GM15510 (cell line): ENCODE measurements around the gene CHSY1.

Experiments used
- POLR2A ChIP-seq: IDR thresholded peaks from 3 replicates; pipeline ENCODE4 v1.6.1; 2011; ENCODE audit warnings: borderline replicate concordance; ENCODE audit not compliant: insufficient read length; ENCODE audit errors: extremely low read depth

The CHSY1 gene

DNA sequence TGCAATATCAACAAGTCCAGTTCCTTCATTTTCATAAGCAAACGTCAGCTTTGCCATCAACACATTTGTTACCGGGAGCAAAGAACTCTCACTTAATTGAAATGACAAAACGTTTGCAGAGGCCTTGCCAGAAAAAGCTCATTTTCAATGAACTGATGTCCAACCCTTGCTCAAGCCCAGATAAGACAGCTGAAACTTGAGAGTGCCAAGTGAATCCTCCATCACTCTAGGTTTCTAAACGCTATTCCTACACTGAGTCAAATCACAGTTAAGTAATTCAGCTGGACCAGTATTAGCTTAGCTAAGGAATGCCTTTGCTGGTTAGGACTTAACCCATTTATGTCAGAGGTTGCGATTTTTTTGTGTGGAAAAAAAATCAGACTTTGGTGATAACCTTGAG lies 11.5 kb downstream of the CHSY1 start:
- no peak for TF ChIP-seq POLR2A

DNA sequence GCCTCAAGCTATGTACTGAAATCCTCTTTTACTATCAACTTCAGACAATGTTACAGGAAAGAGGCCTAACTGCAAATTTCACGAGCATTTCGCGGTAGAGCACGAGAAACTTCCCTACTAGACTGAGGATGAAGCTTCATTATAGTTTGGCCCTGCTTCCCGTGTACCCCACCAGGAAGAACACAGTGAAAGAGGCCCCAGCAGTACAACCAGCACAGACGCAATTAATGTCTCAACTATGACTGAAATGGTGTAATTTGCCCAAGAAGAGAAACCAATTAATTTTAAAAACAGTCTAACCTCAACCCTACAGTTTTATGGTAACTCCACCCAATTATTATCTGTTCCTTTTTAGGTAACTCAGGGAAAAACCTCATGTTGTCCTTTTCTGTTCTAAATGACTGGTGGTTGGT lies 12.1 kb downstream of the CHSY1 start:
- TF ChIP-seq POLR2A, result no peak

GRCh38 chr15:101237251-101237650 lies 14.6 kb downstream of the CHSY1 start:
- TF ChIP-seq POLR2A, result no peak

DNA sequence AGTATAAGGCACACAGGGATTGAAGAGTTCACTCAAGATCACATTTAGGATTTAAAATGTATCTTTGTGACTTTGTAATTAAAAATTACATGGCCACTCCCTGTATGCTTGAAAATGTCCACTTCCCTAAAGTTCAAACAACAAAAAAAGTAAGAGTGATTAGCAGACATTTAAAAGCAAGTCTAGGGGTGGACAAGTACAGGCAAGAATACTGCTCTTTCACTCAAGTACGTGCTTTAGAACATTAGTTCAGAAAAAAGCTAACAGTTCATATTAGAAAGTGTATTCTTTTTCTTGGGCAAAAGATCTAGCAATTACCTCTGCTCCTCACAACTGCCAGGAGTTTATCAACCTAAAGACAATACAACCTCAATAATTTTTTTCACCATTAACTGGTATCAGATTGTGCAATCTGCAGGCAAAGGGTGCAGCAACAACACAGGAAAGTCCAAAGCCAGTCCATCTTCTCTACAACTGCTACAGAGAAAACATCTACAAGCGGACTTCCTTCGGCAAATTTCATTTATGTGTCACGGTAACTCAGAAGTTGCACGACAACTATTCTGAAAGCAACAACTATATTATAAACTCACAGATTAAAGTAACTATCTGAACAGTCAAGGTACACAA lies 18.1 kb downstream of the CHSY1 start:
- TF ChIP-seq POLR2A, result no peak

- TF ChIP-seq POLR2A, result no peak
These were observed 19.2 kb downstream of the CHSY1 start for GRCh38 chr15:101232677-101233076.

DNA sequence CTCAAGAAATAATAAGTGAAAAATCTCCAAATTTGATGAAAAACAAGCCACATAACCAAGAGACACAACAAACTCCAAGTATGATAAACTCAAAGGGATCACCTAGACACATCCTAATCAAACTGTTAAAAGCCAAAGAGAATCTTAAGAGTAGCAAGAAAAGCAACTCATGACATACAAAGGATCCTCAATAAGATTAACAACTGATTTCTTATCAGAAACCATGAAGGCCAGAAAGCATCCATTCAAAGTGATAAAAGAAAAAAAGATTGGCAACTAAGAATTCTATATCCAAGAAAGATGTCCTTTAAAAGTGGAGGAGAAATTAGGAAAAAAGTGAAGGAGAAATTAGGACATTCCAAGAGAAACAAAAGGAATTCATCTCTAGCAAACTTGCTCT lies 23.5 kb downstream of the CHSY1 start:
- no peak for TF ChIP-seq POLR2A

DNA sequence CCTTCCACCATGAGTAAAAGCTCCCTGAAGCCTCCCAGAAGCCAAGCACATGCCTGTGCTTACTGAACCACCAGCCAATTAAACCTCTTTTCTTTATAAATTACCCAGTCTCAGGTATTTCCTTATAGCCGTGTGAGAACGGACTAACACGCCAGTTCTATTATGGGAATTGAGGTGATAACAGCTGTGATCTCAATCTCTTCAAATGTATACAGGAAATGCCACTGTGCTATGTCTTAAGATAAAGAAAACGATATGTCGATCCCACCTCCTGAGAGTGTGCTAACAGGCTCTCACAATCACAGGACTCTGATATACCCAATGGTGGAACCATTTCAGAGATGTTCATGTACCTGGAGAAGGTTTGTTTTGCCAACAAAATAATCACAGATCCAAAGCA lies 26.2 kb downstream of the CHSY1 start:
- no peak for TF ChIP-seq POLR2A

DNA sequence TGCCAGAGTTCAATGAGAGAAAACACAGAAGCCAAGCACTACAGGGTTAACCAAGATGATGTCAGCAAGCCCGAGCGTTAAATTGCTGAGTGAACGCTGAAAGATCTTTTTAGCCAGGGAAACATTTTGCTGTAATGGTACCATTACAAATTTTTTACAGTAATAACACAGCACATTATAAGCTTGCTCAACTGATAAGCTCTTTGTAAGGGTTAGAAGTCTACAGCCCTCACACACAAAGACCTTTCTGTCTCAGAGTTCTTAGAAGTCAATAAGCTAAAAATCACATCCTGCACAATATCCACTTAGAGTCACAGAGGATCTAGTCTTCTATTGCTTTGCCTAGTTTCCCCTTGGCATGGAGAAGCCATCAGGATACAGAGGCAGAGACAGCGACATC lies 29.9 kb downstream of the CHSY1 start:
- TF ChIP-seq POLR2A, result no peak

DNA sequence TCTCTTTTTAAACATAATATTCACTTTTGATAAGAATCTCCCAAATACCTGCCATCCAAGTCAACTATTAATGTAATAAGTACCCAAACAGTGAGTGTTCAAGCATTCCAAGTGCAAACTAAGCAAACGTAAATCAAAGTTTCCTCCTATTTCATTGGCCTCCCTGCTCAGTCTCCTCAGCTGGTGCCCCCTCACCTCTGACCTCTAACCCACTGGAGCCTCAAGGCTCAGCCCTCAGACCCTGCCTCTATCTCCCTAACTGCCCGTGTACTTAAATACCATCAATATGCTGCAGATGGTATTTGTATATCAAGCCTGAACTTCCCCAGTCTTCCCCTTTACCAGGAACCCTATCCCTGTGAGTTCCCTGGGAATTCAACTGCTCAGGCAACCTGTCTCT lies 31.8 kb downstream of the CHSY1 start:
- TF ChIP-seq POLR2A, result no peak

DNA sequence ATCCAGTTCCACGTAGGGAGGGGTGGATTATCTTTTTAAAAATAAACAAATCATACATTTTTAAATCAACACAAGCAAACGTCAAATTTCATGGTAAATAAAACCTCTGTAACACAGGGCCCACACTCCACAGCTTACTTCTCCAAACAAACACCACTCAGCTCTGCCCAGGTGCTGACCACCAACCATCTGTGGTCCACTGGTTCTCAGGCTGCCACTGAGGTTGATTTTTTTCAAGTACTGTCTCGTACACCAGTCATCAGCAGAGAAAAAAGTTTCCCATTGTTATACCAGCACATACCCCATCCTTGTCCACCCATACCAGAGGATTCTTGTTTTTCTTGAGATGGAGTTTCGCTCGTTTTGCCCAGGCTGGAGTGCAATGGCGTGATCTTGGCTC lies 32.4 kb downstream of the CHSY1 start:
- no peak for TF ChIP-seq POLR2A

- no peak for TF ChIP-seq POLR2A
These were observed 34.4 kb downstream of the CHSY1 start for GRCh38 chr15:101217446-101217845.

- no peak for TF ChIP-seq POLR2A
These were observed 35.7 kb downstream of the CHSY1 start for GRCh38 chr15:101216100-101216499.

GRCh38 chr15:101215681-101216080 lies 36.2 kb downstream of the CHSY1 start:
- TF ChIP-seq POLR2A, result no peak

DNA sequence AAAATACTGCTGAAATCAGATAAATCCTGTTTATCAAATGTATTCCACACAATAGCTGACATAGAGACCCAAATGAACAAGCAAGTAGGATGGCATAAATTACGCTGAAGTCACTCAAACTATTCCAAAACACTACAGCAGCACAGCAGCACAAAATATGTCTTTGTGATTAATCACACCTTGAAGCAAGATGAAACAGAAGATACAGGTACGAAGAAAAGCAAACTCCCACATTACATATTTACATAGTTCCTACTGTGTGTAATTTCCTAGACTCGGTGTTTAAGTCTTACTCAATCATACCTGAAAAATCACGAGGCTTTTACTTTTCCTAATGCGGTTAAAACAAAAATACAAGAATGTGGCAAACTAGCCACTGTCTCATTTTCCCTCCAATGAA lies 38.3 kb downstream of the CHSY1 start:
- TF ChIP-seq POLR2A, result no peak

- no peak for TF ChIP-seq POLR2A
These were observed 38.7 kb downstream of the CHSY1 start for GRCh38 chr15:101213147-101213546.

DNA sequence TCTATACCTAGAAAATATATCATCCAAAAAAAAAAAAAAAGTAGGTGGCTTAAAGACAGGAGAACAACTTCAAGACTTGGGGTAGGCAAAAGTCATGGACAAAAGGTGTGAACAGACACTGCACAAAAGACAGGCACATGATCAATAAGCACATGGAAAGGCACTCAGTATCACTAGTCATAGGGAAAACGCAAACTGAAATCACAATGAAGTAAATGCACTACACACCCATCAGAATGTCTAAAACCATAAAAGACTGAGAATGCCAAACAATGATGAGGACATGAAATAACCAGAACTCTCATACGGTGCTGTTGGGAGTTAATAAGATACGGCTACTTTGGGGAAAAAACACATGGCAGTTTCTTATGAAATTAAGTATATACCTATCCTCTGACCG lies 40.0 kb downstream of the CHSY1 start:
- no peak for TF ChIP-seq POLR2A

- TF ChIP-seq POLR2A, result no peak
These were observed 41.4 kb downstream of the CHSY1 start for GRCh38 chr15:101210466-101210865.

DNA sequence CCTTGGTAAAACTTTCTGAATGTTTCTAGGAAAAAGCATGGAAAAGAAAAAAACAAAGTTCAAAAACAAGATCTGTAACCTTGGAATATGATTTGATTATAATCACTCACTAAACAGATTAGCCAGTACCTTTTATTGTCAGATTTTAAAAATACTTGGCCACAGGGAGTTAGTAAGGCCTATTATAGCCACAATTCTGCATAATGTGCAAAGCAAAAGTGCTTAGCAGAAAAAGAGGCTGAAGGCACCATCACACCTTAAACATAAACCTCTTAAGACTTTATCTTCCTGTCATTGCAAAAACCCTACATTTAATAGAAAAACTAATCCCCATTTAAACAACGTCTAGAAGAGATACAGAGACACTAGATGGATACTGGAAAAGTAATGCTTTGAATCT lies 41.8 kb downstream of the CHSY1 start:
- TF ChIP-seq POLR2A, result no peak

- no peak for TF ChIP-seq POLR2A
These were observed 42.5 kb downstream of the CHSY1 start for GRCh38 chr15:101209285-101209845.
